ENCODE results near the gene CD1C. TPM values are rescaled to one million over a fixed set of nuclear protein-coding genes. Genes with fewer than 3 reads are reported as not detected.
"Not testable (repeated sequence)": the region's sequence is repeated elsewhere in the genome, so short reads cannot be mapped to it uniquely, and the experiment has no call there.

CD1C gene
- polyA plus RNA-seq, 3 donors = 0.60 to 1.4 (median 0.87) TPM

- no peak for DNase-seq
These were observed 37.8 kb downstream of the CD1C start for GRCh38 chr1:158327481-158327880.

GRCh38 chr1:158328426-158328825, 38.7 kb downstream of the CD1C start:
- no peak for DNase-seq

GRCh38 chr1:158329300-158329699, 39.6 kb downstream of the CD1C start:
- no peak for DNase-seq

- DNase-seq = no peak
These were observed 40.0 kb downstream of the CD1C start for GRCh38 chr1:158329733-158330132.

- no peak for DNase-seq
These were observed 40.8 kb downstream of the CD1C start for GRCh38 chr1:158330391-158331105.

- DNase-seq = no peak
These were observed 41.3 kb downstream of the CD1C start for GRCh38 chr1:158331106-158331425.

- no peak for DNase-seq
These were observed 41.9 kb downstream of the CD1C start, which contains the start of gene CD1B for GRCh38 chr1:158331481-158332150. CD1B (minus strand) TSS chr1:158331531; CDS start chr1:158331423, 108 bp downstream.

- no peak for DNase-seq
These were observed 43.9 kb downstream of the CD1C start for GRCh38 chr1:158333405-158334155.

GRCh38 chr1:158334526-158335212, 44.9 kb downstream of the CD1C start:
- DNase-seq = no peak

- no peak for DNase-seq
These were observed 45.5 kb downstream of the CD1C start for GRCh38 chr1:158335213-158335532.

- DNase-seq = not testable (repeated sequence)
These were observed 46.7 kb downstream of the CD1C start for GRCh38 chr1:158336413-158336812.

Other genes starting within 250 kb of the CD1C start
- gene CD1D, start 109.0 kb upstream of the CD1C start, polyA plus RNA-seq (ENCODE audit: insufficient read length in 3 of 3) = 1 to 10 TPM; 4.7 to 6.8 (median 5.7) TPM
- gene CD1A, start 35.5 kb upstream of the CD1C start, polyA plus RNA-seq (ENCODE audit: insufficient read length in 3 of 3) = not detected
- gene CD1B, start 41.6 kb downstream of the CD1C start, polyA plus RNA-seq (ENCODE audit: insufficient read length in 3 of 3) = not detected
- gene CD1E, start 64.0 kb downstream of the CD1C start, polyA plus RNA-seq (ENCODE audit: insufficient read length in 3 of 3) = under 1 TPM in 1 of 3 donors, not detected in 2; 0.17 TPM
- gene OR10T2, start 109.5 kb downstream of the CD1C start, polyA plus RNA-seq (ENCODE audit: insufficient read length in 3 of 3) = not detected
- gene OR10K2, start 136.3 kb downstream of the CD1C start, polyA plus RNA-seq (ENCODE audit: insufficient read length in 3 of 3) = not detected
- gene OR10K1, start 171.9 kb downstream of the CD1C start, polyA plus RNA-seq (ENCODE audit: insufficient read length in 3 of 3) = under 1 TPM in 2 of 3 donors, not detected in 1; 0.03 to 0.06 TPM
- not detected for gene OR10R2, start 182.3 kb downstream of the CD1C start, polyA plus RNA-seq (ENCODE audit: insufficient read length in 3 of 3)